Measurements from ENCODE around the gene NAALADL2.

NAALADL2 gene

GRCh38 chr3:175301741-175302140 is 442.6 kb downstream of the NAALADL2 start:
- DNase-seq (ENCODE audit: low read depth), result no peak
- no peak for TF ChIP-seq CTCF (IDR thresholded peaks at IDR 0.05; ENCODE audit: low read depth, low read length, missing control alignments)
- in situ Hi-C loops (cut with HindIII; ENCODE audit: low sequenced_read_pairs), result no loop called here
- H3K4me3 ChIP-seq (ENCODE audit: low read depth, low read length), result no peak overlapping the region

GRCh38 chr3:175304404-175304803 is 445.3 kb downstream of the NAALADL2 start:
- no peak overlapping the region for H3K4me3 ChIP-seq (ENCODE audit: low read depth, low read length)
- no peak for DNase-seq (ENCODE audit: low read depth)
- in situ Hi-C loops (cut with HindIII; ENCODE audit: low sequenced_read_pairs), result no loop called here
- TF ChIP-seq CTCF (IDR thresholded peaks at IDR 0.05; ENCODE audit: low read depth, low read length, missing control alignments), result no peak

GRCh38 chr3:175307642-175308041 is 448.5 kb downstream of the NAALADL2 start:
- in situ Hi-C loops (cut with HindIII; ENCODE audit: low sequenced_read_pairs), result no loop called here
- no peak for DNase-seq (ENCODE audit: low read depth)
- no peak overlapping the region for H3K4me3 ChIP-seq (ENCODE audit: low read depth, low read length)
- no peak for TF ChIP-seq CTCF (IDR thresholded peaks at IDR 0.05; ENCODE audit: low read depth, low read length, missing control alignments)

- DNase-seq (ENCODE audit: low read depth), result no peak
- H3K4me3 ChIP-seq (ENCODE audit: low read depth, low read length), result no peak overlapping the region
- in situ Hi-C loops (cut with HindIII; ENCODE audit: low sequenced_read_pairs), result no loop called here
- TF ChIP-seq CTCF (IDR thresholded peaks at IDR 0.05; ENCODE audit: low read depth, low read length, missing control alignments), result no peak
These were observed 449.0 kb downstream of the NAALADL2 start for GRCh38 chr3:175308097-175308496.

- DNase-seq (ENCODE audit: low read depth), result no peak
- in situ Hi-C loops (cut with HindIII; ENCODE audit: low sequenced_read_pairs), result no loop called here
- H3K4me3 ChIP-seq (ENCODE audit: low read depth, low read length), result no peak overlapping the region
- no peak for TF ChIP-seq CTCF (IDR thresholded peaks at IDR 0.05; ENCODE audit: low read depth, low read length, missing control alignments)
These were observed 450.9 kb downstream of the NAALADL2 start for GRCh38 chr3:175310046-175310445.

GRCh38 chr3:175311404-175311803 is 452.3 kb downstream of the NAALADL2 start:
- no peak overlapping the region for H3K4me3 ChIP-seq (ENCODE audit: low read depth, low read length)
- DNase-seq (ENCODE audit: low read depth), result no peak
- in situ Hi-C loops (cut with HindIII; ENCODE audit: low sequenced_read_pairs), result no loop called here
- TF ChIP-seq CTCF (IDR thresholded peaks at IDR 0.05; ENCODE audit: low read depth, low read length, missing control alignments), result no peak

- TF ChIP-seq CTCF (IDR thresholded peaks at IDR 0.05; ENCODE audit: low read depth, low read length, missing control alignments), result no peak
- in situ Hi-C loops (cut with HindIII; ENCODE audit: low sequenced_read_pairs), result no loop called here
- no peak for DNase-seq (ENCODE audit: low read depth)
- H3K4me3 ChIP-seq (ENCODE audit: low read depth, low read length), result no peak overlapping the region
These were observed 452.8 kb downstream of the NAALADL2 start for GRCh38 chr3:175311946-175312345.

Measured in astrocyte of the cerebellum (primary cell).